Naive thymus-derived CD8-positive, alpha-beta T cell (primary cell): ENCODE results near the gene FOXK1. TPM values are rescaled to one million over a fixed set of nuclear protein-coding genes. Genes with fewer than 3 reads are reported as not detected.

Experiments
- ATAC-seq, 2 donors: fragments of 150-1000 bp; cut with Tn5 transposase in 1 of 2; sonication (Bioruptor Pico), chemical (Tn5 transposase) in 1 of 2; 1 replicate in 1 of 2; 2 replicates in 1 of 2; pipeline ENCODE4 v1.10.0; 2021; ENCODE audit warnings: mild to moderate bottlenecking in 2 of 2, moderate library complexity in 2 of 2
- POLR2A ChIA-PET: fragments of 350-600 bp; sonication (Branson Sonifier 250); formaldehyde crosslinking; loops from one replicate; lab custom pipeline; 2021; ENCODE audit warnings: antibody characterized with exemption; lab: Charles Lee
- DNase-seq, 10 donors: peaks; one replicate each; pipeline versions ENCODE4 v3.0.0 to v3.0.0-alpha.2; 2020 to 2022
- H3K27ac Mint-ChIP-seq, 10 donors: one replicate each; pipeline ENCODE4 v1.8.0; 2020 to 2022; ENCODE audit warnings: mild to moderate bottlenecking in 10 of 10, mixed read lengths in 10 of 10, moderate library complexity in 4 of 10, inconsistent platforms in 1 of 10
- H3K27me3 Mint-ChIP-seq, 5 donors: one replicate each; pipeline ENCODE4 v1.8.0; 2021 to 2022; ENCODE audit warnings: mixed read lengths in 5 of 5
- H3K36me3 Mint-ChIP-seq, 3 donors: one replicate each; pipeline ENCODE4 v1.8.0; 2020 to 2022; ENCODE audit warnings: mixed read lengths in 3 of 3, mild to moderate bottlenecking in 2 of 3, inconsistent platforms in 1 of 3
- H3K4me1 Mint-ChIP-seq, 4 donors: one replicate each; pipeline ENCODE4 v1.8.0; 2021 to 2022; ENCODE audit warnings: mixed read lengths in 4 of 4
- H3K4me3 Mint-ChIP-seq, 10 donors: one replicate each; pipeline ENCODE4 v1.8.0; 2020 to 2022; ENCODE audit warnings: mild to moderate bottlenecking in 10 of 10, mixed read lengths in 10 of 10, moderate library complexity in 6 of 10, inconsistent platforms in 1 of 10
- H3K9me3 Mint-ChIP-seq, 9 donors: one replicate each; pipeline ENCODE4 v1.8.0; 2020 to 2022; ENCODE audit warnings: mixed read lengths in 9 of 9, mild to moderate bottlenecking in 3 of 9, inconsistent platforms in 1 of 9, moderate library complexity in 1 of 9
- polyA plus RNA-seq, 3 donors: library from polyadenylated mRNA; unstranded; fragments of 300-500 nt; fragmentation: Illumina TruSeq; gene quantifications; one replicate each; pipeline ENCODE4 v1.2.3, GENCODE V29; 2021
- total RNA-seq, 8 experiments: library from RNA in 2 of 8; stranded (reverse) in 2 of 8; gene quantifications; one replicate each; pipeline ENCODE4 v1.2.3 and lab custom pipeline; 2021 to 2026

The FOXK1 gene
- total and polyA plus RNA-seq, 5 experiments from 2014 or later: 2.3 to 78.5 (median 5.6) TPM

GRCh38 chr7:4727914-4728705 is 46.0 kb downstream of the FOXK1 start:
- DNase-seq (no peak), ATAC-seq (no peak)
- peaks cover 0 to 22% (median 0%) of the 10 kb centered on the region in 3 donors for H3K36me3 Mint-ChIP-seq
- no peaks in the 10 kb centered on the region for H3K9me3 Mint-ChIP-seq
- POLR2A ChIA-PET: no interaction called here
- peak overlapping the region in 3 of 10 donors; percentile 14 to 52 (median 40) for H3K4me3 Mint-ChIP-seq
- H3K4me1 Mint-ChIP-seq: peaks cover 22 to 88% (median 74%) of the 10 kb centered on the region in 4 donors
- H3K27me3 Mint-ChIP-seq: no peaks in the 10 kb centered on the region
- peak overlapping the region in 8 of 10 donors; percentile 43 to 83 (median 69) for H3K27ac Mint-ChIP-seq

DNA sequence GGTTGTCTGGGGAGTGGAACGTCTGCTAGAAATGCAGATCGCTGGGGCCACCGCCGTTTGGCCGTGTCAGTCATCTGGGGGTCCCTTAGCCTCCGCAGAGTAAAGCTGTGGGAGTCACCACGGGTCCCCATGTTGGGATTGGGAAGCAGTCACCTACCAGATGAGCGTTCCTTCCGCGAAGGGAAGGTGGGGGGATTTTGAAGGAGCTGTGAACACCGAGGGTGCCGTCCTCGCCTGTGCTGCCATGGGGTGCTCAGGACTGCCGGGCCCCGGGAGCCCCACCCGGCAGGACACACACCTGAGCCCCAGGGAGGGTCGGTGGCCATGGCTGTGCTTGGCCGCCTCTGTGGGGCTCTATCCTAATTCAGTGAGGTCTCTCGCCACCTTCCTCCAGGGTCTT is 47.2 kb downstream of the FOXK1 start:
- H3K4me1 Mint-ChIP-seq: peaks cover 27 to 88% (median 76%) of the 10 kb centered on the region in 4 donors
- peaks cover 0 to 17% (median 0%) of the 10 kb centered on the region in 3 donors for H3K36me3 Mint-ChIP-seq
- no peaks in the 10 kb centered on the region for H3K27me3 Mint-ChIP-seq
- H3K4me3 Mint-ChIP-seq: peak overlapping the region in 3 of 10 donors; percentile 8 to 54 (median 39)
- H3K27ac Mint-ChIP-seq: peak overlapping the region in 7 of 10 donors; percentile 43 to 93 (median 69)
- no peaks in the 10 kb centered on the region for H3K9me3 Mint-ChIP-seq
- ATAC-seq (no peak), DNase-seq (no peak)
- POLR2A ChIA-PET: interaction anchor here (1.1 to 1.6 kb wide), 3 partner anchors 15 to 44 kb away, joined by 3 to 6 read pairs (median 5); no protein-coding TSS in a partner anchor

DNA sequence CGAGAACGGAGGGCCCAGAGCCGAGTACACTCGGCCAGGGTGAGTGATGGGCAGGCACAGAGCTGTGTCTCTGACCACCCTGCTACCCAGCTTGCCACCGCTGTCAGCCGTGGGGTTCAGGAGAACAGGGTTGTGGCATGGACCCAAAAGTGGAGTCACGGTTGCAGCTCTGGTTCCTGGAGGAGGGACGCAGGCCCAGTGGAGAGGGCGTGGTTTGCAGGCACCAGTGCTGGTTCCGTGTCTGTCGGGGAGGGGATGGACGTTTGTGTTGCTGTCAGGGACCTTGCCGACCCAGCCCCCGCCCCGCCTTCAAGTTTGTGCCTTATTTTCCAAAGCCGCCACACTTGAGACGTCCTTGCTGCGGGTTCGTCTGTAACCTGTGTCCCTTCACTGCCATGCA is 48.2 kb downstream of the FOXK1 start:
- Mint-ChIP-seq H3K4me1 (peaks cover 24 to 87% (median 75%) of the 10 kb centered on the region in 4 donors), H3K4me3 (peak overlapping the region; percentile 62 to 82 (median 78)), H3K36me3 (peaks cover 0 to 12% (median 0%) of the 10 kb centered on the region in 3 donors), H3K27me3 (no peaks in the 10 kb centered on the region), H3K27ac (peak overlapping the region; percentile 77 to 94 (median 91)), H3K9me3 (no peaks in the 10 kb centered on the region)
- ATAC-seq: peak in 1 of 2 donors; percentile 19
- peak in 4 of 10 donors; percentile 20 to 29 (median 24) for DNase-seq
- POLR2A ChIA-PET: interaction anchor here (0.9 to 1.6 kb wide), 4 partner anchors 14 to 89 kb away, joined by 3 to 6 read pairs (median 4); no protein-coding TSS in a partner anchor

DNA sequence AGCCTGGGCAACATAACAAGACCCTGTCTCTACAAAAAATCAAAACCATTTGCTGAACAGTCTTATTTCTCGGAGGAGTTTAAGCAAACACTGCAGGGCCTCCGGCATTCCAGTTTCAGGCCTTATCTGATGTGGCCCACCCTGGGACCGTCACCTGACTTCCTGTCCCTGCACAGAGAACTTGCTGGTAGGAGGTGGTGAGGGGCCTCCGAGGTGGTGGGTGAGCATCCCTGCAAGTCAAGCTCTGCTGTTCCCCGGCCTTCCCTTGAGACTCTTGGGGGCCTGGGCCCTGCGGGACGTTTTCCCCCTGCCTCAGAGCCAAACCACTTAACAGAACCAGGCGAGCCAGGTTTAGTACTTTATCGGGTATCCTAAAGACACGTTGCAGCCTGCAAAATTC is 48.9 kb downstream of the FOXK1 start:
- peak; percentile 55 to 57 for ATAC-seq
- peak overlapping the region; percentile 62 to 82 (median 78) for H3K4me3 Mint-ChIP-seq

DNA sequence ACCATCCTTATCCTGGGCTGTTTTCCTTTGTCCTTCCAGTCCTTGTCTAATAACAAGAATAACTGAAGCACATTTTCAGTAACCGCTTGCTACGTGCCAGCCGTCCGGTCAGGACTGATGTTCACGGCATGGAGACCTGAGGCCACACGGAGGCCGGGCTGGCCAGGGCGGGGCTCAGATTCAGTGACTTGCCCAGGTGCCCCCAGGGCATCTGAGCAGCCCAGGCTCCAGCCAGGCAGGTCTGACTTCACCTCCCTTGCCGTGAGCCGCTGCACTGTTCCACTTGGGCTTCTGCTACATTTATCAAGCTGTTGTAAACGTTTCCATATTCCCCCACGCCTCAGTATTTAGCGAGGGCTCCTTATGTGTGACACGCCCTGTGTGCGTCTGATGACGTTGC is 49.7 kb downstream of the FOXK1 start:
- ATAC-seq: no peak
- no peak for DNase-seq
- Mint-ChIP-seq H3K27me3 (no peaks in the 10 kb centered on the region), H3K4me1 (peaks cover 21 to 88% (median 67%) of the 10 kb centered on the region in 4 donors), H3K9me3 (no peaks in the 10 kb centered on the region), H3K36me3 (peaks cover 0 to 12% (median 0%) of the 10 kb centered on the region in 3 donors), H3K4me3 (peak overlapping the region in 8 of 10 donors; percentile 15 to 68 (median 50)), H3K27ac (peak overlapping the region in 9 of 10 donors; percentile 47 to 94 (median 81))
- POLR2A ChIA-PET: interaction anchor here (0.7 to 1.2 kb wide), 2 partner anchors 14 to 90 kb away, joined by 3 read pairs; no protein-coding TSS in a partner anchor

More for the DNA sequence above, 48.9 kb downstream of the FOXK1 start:
- Mint-ChIP-seq H3K27me3 (no peaks in the 10 kb centered on the region), H3K9me3 (no peaks in the 10 kb centered on the region), H3K27ac (peak overlapping the region; percentile 77 to 94 (median 91)), H3K36me3 (peaks cover 0 to 12% (median 0%) of the 10 kb centered on the region in 3 donors), H3K4me1 (peaks cover 23 to 88% (median 72%) of the 10 kb centered on the region in 4 donors)
- DNase-seq: peak in 3 of 10 donors; percentile 37 to 41 (median 40)
- POLR2A ChIA-PET: interaction anchor here (0.7 to 0.9 kb wide), 2 partner anchors 15 to 44 kb away, joined by 3 to 4 read pairs; no protein-coding TSS in a partner anchor

- POLR2A ChIA-PET: interaction anchor here (0.9 to 2.1 kb wide), 7 partner anchors 9 to 92 kb away, joined by 3 to 6 read pairs (median 4); partner anchors contain the start of gene AP5Z1
- peak overlapping the region; percentile 82 to 97 (median 92) for H3K27ac Mint-ChIP-seq
- no peaks in the 10 kb centered on the region for H3K9me3 Mint-ChIP-seq
- peak overlapping the region; percentile 62 to 86 (median 70) for H3K4me3 Mint-ChIP-seq
- H3K4me1 Mint-ChIP-seq: peaks cover 30 to 93% (median 76%) of the 10 kb centered on the region in 4 donors
- H3K27me3 Mint-ChIP-seq: no peaks in the 10 kb centered on the region
- DNase-seq (peak in 6 of 10 donors; percentile 32 to 51 (median 44)), ATAC-seq (peak; percentile 65)
- peaks cover 0 to 8% (median 0%) of the 10 kb centered on the region in 3 donors for H3K36me3 Mint-ChIP-seq
Observed at GRCh38 chr7:4733936-4734528, 51.9 kb downstream of the FOXK1 start.

GRCh38 chr7:4734587-4735345 is 52.7 kb downstream of the FOXK1 start:
- H3K27me3 Mint-ChIP-seq: no peaks in the 10 kb centered on the region
- DNase-seq: no peak
- POLR2A ChIA-PET: interaction anchor here (0.9 to 2.1 kb wide), 5 partner anchors 9 to 93 kb away, joined by 3 to 10 read pairs (median 4); no protein-coding TSS in a partner anchor
- H3K9me3 Mint-ChIP-seq: no peaks in the 10 kb centered on the region
- peaks cover 0 to 9% (median 0%) of the 10 kb centered on the region in 3 donors for H3K36me3 Mint-ChIP-seq
- peak overlapping the region in 9 of 10 donors; percentile 3 to 94 (median 62) for H3K27ac Mint-ChIP-seq
- peak overlapping the region in 4 of 10 donors; percentile 26 to 85 (median 62) for H3K4me3 Mint-ChIP-seq
- no peak for ATAC-seq
- H3K4me1 Mint-ChIP-seq: peaks cover 38 to 95% (median 80%) of the 10 kb centered on the region in 4 donors

GRCh38 chr7:4737300-4737699 is 55.2 kb downstream of the FOXK1 start:
- H3K4me3 Mint-ChIP-seq: peak overlapping the region in 1 of 10 donors; percentile 30
- H3K9me3 Mint-ChIP-seq: no peaks in the 10 kb centered on the region
- DNase-seq (no peak), ATAC-seq (no peak)
- H3K36me3 Mint-ChIP-seq: peaks cover 0 to 26% (median 8%) of the 10 kb centered on the region in 3 donors
- POLR2A ChIA-PET: interaction anchor here (1.2 kb wide), 2 partner anchors 10 to 96 kb away, joined by 3 to 4 read pairs; no protein-coding TSS in a partner anchor
- no peaks in the 10 kb centered on the region for H3K27me3 Mint-ChIP-seq
- peak overlapping the region in 8 of 10 donors; percentile 20 to 83 (median 34) for H3K27ac Mint-ChIP-seq
- peaks cover 36 to 86% (median 73%) of the 10 kb centered on the region in 4 donors for H3K4me1 Mint-ChIP-seq

- Mint-ChIP-seq H3K36me3 (peaks cover 0 to 32% (median 8%) of the 10 kb centered on the region in 3 donors), H3K4me1 (peaks cover 35 to 87% (median 70%) of the 10 kb centered on the region in 4 donors), H3K27me3 (no peaks in the 10 kb centered on the region), H3K9me3 (no peaks in the 10 kb centered on the region), H3K4me3 (peak overlapping the region; percentile 43 to 84 (median 65)), H3K27ac (peak overlapping the region; percentile 79 to 93 (median 91))
- peak; percentile 36 to 38 for ATAC-seq
- DNase-seq: peak in 5 of 10 donors; percentile 17 to 39 (median 31)
- POLR2A ChIA-PET: interaction anchor here (1.0 to 1.4 kb wide), 3 partner anchors 8 to 14 kb away, joined by 3 to 4 read pairs (median 3); no protein-coding TSS in a partner anchor
Observed at GRCh38 chr7:4738711-4739527, 56.8 kb downstream of the FOXK1 start.

- POLR2A ChIA-PET: no interaction called here
- H3K4me3 Mint-ChIP-seq: peak overlapping the region; percentile 49 to 84 (median 72)
- H3K27ac Mint-ChIP-seq: peak overlapping the region; percentile 79 to 93 (median 91)
Observed at GRCh38 chr7:4739528-4739992, 57.5 kb downstream of the FOXK1 start.

More at GRCh38 chr7:4739528-4739992, 57.5 kb downstream of the FOXK1 start:
- no peaks in the 10 kb centered on the region for H3K9me3 Mint-ChIP-seq
- H3K4me1 Mint-ChIP-seq: peaks cover 36 to 88% (median 71%) of the 10 kb centered on the region in 4 donors
- H3K27me3 Mint-ChIP-seq: no peaks in the 10 kb centered on the region
- ATAC-seq: peak; percentile 56 to 60
- H3K36me3 Mint-ChIP-seq: peaks cover 0 to 34% (median 8%) of the 10 kb centered on the region in 3 donors
- peak in 7 of 10 donors; percentile 39 to 62 (median 55) for DNase-seq
